NCI-H774 (cell line): ENCODE data around the gene MGAT5.

Experiments used
- DNase-seq: peaks from one replicate; lab custom pipeline; 2025; lab: John Stamatoyannopoulos, UW

MGAT5 gene

DNA sequence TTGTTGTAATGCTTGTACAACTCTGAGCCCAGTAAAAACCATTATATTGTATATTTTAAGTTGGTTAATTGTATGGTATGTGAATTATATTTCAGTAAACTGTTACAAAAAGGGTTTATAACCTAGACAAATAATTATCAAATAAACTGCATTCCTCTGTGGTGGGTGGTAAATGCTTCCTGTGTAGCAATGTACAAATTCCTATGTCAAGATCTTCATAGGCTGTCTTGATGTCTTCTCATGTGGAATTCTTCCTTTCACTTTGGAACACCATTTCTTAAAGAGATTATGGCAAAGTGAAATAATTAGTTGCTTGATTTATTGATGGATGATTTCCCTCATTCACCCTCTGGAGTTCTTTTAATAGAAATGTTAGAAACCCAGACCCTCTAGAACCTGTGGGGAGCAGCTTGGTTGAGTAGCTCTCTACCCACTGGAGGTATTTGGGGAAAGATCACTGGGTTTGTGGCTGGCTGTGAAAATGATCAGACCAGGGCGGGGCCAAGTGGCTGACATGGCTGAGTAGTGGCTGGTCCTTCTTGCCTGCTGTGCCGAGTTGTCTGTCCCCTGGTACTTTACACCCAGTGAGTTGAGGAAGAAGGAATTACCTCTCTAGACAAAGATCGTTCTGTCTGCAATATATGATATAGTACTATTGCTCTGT, 22.4 kb upstream of the MGAT5 start:
- DNase-seq: no peak

DNA sequence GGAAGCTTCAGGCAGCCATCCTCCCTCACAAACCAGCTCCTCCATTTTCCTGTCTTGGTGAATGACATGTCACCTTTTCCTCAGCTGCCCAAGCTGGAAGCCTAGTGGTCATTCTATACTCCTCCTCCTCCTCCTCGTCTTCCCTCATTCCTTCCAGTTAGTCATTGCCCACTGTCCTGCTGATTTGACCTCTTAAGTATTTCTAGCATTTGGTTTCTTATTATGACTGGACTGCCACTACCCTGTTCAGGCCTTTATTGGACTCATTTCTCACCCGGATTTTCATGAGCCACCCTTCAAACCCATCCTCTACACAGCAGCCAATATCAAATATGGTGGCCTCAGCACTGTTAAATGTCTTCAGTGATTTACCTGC, 21.9 kb upstream of the MGAT5 start:
- no peak for DNase-seq

- DNase-seq: no peak
These were observed 21.4 kb upstream of the MGAT5 start for GRCh38 chr2:134232461-134232860.

GRCh38 chr2:134232868-134233727, 20.8 kb upstream of the MGAT5 start:
- DNase-seq: no peak

GRCh38 chr2:134233728-134234136, 20.1 kb upstream of the MGAT5 start:
- no peak for DNase-seq

DNA sequence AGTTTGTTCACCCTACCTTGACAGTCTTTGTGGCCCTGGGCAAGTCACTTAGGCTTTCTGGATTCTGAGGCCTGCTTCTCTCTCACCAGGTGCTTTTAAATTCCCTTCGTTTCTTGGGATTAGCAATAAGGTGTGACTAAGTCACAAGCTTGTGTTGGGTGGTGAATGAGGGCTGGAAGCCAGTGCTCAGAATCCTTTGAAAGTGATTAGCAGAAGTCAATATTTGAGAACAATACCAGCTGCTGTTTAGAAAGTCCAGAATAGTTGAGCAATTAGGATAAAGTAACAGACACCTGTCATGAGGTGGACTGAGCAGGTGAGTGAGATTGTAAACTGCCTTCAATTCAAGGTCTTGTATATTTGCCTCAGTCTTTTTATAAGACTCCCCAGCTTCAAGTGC, 19.3 kb upstream of the MGAT5 start:
- DNase-seq: peak; percentile 58

- DNase-seq: no peak
These were observed 18.2 kb upstream of the MGAT5 start for GRCh38 chr2:134235510-134236144.

- DNase-seq: no peak
These were observed 15.5 kb upstream of the MGAT5 start for GRCh38 chr2:134238371-134238770.

GRCh38 chr2:134240061-134240460, 13.8 kb upstream of the MGAT5 start:
- no peak for DNase-seq

DNA sequence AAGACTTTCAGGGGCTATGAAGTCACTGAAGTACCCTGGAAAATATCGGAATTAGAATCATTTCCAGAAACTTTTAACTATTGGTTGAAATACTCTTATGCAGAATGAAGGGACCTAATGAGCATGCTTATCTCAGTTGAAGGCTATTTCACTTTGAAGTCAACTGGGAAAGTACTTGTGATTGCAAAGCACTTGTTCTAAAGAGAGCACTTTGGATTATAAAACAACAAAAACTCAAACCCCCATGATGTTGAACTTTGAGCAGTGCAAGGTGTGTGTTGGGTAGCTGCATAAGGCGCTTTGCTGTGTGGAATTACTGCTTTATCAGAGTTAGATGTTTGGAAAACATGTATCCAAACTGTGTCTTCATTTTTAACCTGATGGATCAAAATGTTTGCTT, 12.0 kb upstream of the MGAT5 start:
- no peak for DNase-seq

DNA sequence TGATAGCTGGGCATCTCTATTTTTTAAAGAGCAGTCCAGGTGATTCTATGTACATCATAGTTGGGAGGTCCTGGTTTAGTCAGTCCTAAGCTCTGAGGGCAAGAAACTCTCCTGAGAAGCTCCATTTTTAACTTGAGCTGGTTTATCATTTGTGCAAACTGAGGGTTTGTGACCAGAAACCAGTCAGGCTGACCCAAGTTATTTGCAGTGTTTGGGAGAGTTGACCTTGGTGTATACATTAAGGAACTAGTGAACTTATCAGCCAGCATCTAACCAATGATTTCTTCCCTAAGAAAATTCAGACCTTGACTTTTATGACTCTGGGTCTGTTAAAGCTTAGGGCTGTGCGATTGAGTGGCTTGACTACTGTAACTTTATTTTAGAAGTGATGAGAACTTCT, 10.6 kb upstream of the MGAT5 start:
- DNase-seq: no peak

DNA sequence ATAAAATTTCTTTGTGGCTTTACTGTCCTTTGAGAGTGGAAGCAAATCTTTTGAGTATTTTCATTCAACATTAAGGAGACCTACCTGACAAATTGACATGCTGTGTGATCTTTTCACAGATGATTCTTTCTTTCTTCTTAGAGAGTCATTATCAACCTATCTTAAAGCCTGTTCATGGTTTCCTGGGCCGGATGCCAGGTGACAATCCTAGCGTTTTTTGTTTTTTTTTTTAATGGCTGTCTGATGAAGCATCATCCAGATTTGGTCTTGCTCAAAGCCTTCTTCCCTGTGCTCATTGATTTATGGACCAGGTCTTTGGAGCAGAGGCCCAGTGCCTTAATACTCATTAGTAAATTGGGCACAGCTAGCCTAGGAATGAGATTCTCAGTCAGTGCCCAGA, 9.8 kb upstream of the MGAT5 start:
- DNase-seq: no peak

GRCh38 chr2:134244587-134244986, 9.3 kb upstream of the MGAT5 start:
- DNase-seq: no peak

DNA sequence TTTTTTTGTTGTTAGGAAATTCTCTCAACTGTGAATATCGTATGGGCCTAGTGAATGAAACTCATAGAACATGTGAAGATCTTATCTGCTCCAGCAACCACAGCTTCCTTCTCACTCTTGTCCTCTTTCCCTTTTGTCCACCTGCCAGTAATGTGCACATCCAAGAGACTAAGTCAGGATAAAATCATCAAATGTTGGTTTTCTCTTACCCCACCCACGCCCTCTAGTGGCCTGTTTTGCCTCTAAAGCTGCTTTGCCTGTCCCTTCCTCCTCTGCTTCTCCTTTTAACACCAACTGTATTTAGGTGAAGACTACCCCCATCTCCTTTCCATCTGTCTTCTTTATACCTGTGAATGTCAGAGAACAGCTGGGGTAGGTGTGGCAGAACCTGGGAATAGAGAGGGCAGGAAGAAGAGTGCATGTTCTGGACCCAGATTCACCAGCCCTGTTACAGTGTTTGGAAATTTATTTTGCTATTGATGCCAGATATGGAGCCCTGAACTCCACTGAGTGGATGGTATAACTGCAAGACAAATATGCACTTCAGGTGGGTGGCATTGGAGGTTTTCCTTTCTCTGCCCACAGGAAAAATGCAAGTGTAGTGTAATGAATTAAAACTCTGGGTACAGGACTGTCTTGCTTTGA, 8.4 kb upstream of the MGAT5 start:
- peak; percentile 30 for DNase-seq

GRCh38 chr2:134246154-134246874, 7.6 kb upstream of the MGAT5 start:
- DNase-seq: no peak

DNA sequence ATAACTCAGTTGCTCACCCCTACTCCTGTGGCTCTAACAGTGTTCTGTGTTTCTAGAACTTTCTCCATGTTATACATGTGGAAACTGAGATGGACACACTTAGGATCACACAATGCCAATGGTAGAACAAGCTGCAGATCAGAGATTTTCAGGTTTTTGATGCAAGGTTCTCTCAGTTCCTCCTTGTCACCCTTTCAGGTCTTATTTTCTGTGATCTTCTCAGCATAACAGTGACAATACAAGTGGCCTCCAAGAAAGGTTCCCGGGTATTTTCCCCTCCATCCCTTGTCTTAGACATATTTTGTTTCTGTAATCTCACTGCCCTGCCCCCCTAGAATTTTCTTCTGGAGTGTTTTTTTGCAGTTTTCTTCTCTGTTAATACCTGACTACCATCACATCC, 6.2 kb upstream of the MGAT5 start:
- DNase-seq: no peak

DNA sequence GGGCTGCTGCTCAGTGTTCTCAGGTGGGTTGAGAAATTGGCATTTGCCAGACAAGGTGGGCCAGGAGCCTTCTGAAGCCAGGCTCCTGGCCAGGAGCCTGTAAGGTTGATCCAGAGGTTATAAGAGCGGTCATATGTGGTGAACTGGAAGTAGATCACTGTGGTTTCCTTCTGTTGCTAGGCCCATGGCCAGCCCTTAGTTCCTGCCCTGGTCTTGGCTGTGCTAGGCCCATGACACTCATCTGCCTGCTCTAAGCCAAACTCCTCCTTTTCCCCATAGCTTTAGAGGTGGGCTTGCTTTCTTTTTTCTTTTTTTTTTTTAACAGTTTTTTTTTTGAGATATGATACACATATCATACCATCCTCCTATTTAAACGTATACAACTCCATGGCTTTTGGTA, 5.0 kb upstream of the MGAT5 start:
- no peak for DNase-seq

- no peak for DNase-seq
These were observed 4.1 kb upstream of the MGAT5 start for GRCh38 chr2:134249755-134250154.

DNA sequence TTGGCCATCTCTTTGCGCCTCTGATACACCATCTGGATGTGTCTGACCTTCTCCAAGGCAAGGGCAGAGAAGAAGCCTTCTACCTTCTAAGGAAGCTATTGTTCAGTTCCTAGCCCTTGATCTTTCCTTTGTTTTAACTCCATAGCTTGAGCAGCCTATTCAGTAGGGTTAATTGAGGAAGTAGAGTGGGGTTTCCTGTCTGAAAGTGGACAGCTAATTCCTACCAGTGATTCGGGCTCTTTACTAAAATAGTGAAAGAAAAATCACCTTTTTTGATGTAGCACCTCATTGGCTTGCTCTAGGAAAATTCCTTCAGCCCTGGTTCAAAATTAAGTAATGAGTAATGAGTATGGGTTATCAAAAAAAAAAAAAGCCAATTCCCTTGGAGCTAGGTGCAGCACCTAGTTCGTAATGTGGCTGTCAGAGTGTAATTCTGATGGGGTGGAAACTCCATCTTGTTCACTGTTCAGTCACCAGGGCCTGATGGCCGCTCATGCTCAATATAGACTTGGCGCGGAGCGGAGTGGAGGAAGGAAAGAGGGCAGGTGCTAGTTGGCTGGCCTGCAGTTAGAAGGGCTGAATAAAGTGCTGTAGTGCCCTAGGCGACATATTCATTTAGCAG, 2.9 kb upstream of the MGAT5 start:
- DNase-seq: no peak

DNA sequence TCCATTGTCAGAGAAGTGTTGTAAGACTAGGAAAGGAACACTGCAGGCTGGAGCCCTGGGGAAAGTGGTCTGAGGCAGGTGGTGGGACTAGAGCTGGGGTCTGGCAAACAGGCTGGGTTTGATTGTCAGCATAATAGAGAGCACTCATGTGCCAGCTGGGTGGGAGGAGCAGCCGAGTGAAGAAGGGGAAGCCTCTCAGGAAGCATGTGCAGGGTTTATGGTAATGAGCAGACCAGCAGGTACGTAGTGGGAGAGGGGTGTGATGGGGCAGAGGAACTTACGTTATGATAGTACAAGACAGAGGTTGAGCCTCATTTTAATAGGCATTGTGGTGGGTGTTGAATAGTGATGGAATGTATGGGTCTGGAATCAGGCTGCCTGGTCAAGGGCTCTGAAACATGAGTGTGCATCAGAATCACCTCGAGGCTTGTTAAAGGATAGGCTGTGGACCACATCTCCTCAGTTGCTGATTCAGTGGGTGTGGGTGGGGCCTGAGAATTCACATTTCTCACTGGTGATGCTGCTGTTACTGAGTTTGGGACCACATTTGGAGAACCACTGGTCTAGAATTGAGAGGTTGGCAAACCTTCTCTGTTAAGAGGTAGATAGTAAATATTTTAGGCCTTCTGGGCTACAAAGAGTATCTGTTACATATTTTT, 1.7 kb upstream of the MGAT5 start:
- DNase-seq: no peak

DNA sequence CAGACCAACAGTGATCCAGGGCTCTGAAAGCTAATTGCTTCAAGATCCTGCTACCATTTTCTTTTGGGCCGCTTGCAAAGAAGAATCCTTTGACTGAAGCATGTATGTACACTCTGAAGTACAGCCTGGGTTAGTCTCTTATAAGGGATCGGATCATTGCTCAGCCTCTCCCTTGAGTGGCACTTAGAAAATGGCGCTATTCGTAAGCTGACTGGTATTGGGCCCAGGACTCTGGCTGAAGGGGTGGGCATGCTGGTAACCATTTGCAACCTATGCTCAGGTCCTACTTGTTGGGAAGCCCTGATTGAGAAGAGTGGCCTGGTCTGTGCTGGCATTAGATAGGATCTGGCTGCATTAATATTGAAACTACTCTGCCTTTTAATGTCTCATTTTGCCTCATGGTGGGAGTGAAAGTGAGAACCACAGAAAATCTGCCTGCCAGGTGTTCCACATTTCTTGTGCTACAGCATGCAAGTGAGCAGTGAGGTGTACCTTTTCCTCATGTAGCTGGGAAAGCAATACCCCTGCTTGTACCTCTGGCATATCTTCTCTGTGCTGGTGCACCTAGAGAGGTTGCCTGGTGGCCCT, 661 bp upstream of the MGAT5 start:
- no peak for DNase-seq
